ENCODE data around the gene ERC1.

The ERC1 gene

GRCh38 chr12:1356285-1356684 lies 365.3 kb downstream of the ERC1 start:
- DNase-seq (ENCODE audit: low read depth): no peak

GRCh38 chr12:1357171-1357570 lies 366.1 kb downstream of the ERC1 start:
- peak; percentile 83 for DNase-seq (ENCODE audit: low read depth)

DNA sequence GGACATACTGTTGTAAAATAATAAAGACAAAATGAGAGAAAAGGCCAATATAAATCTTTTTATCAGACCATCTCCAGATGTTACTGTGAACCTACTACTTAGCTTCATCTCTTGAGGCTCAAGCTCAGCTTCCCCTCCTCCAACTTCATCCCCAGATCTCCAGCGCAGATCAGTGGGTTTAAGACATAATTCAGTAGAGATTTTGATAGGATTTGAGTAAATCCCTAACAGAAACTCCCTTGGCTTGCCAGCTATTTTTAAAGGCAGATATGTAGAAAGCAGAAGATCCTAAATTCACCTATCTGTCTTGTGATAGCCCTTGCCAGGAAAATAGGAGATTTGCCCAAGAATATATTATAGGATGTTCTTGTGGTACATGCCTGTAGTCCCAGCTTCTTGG lies 366.7 kb downstream of the ERC1 start:
- no peak for DNase-seq (ENCODE audit: low read depth)

DNA sequence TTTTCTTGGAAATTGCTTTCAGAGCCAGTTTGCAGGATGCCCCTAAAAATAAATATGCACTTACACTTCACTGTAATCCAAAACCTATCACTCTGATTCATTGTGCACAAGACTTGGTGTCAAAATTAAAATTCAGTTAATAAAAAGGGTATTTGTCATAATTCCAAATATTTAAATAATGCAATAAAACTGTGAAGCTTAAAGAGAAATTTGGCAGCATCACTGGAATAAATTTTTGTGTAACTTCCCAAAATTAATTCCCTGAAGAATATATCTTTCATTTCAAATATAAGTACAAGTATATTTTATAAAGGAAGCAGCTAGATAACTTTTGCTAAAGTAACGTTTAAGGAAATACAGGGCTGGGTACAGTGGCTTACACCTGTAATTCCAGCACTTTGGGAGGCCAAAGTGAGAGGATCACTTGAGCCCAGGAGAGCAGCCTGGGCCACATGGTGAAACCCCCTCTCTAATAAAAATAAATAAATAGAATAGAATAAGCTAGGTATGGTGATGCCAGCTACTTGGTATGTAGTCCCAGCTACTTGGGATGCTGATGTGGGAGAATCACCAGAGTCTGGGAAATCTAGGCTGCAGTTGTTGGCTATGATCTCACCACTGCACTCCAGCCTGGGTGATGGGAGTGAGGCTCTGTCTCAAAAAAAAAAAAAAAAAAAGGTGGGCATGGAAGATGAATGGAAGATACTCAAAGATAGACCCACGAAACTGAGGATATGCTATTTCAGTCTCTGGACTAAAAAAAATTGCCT lies 369.6 kb downstream of the ERC1 start:
- DNase-seq (ENCODE audit: low read depth): peak; percentile 92

GRCh38 chr12:1362143-1362662 lies 371.2 kb downstream of the ERC1 start:
- DNase-seq (ENCODE audit: low read depth): no peak

DNA sequence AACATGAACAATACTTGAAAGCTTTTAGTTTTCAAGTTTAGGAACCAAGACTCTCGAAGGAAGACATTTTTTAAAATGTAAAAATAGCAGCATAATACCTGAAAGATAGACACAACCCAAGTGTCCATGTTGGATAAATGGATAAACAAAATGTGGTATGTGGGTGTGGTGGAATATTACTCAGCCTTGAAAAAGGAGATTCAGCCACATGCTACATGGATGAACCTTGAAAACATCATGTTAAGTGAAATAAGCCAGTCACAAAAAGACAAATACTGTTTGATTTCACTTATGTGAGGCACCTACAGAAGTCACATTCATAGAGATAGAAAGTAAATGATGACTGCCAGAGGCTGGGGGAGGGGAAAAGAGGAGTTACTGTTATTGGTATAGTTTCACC lies 374.7 kb downstream of the ERC1 start:
- no peak for DNase-seq (ENCODE audit: low read depth)

- DNase-seq (ENCODE audit: low read depth): no peak
Measured at GRCh38 chr12:1367331-1368291, 376.6 kb downstream of the ERC1 start.

DNA sequence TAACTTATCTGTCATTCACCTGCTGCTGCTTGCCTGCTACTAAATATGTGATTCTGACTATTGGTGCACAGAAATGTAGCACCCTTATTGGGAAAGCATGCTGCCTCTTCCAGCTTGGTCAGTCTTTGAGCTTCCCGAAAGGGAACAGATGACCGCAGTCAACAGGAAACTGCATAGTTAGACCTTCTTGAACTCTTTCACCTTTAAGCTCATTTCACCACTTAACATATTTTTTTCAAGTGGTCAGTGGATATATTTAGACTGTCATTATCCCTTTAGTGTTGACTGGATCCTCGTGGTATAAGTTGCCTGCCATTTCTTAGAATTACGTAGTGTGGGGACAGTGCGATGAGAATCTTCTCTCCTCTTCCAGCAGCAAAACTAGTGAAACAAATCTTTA lies 378.4 kb downstream of the ERC1 start:
- DNase-seq (ENCODE audit: low read depth): no peak

GRCh38 chr12:1369938-1370500 lies 379.0 kb downstream of the ERC1 start:
- no peak for DNase-seq (ENCODE audit: low read depth)

- DNase-seq (ENCODE audit: low read depth): peak; percentile 87
Measured at GRCh38 chr12:1373901-1374735, 383.1 kb downstream of the ERC1 start.

DNA sequence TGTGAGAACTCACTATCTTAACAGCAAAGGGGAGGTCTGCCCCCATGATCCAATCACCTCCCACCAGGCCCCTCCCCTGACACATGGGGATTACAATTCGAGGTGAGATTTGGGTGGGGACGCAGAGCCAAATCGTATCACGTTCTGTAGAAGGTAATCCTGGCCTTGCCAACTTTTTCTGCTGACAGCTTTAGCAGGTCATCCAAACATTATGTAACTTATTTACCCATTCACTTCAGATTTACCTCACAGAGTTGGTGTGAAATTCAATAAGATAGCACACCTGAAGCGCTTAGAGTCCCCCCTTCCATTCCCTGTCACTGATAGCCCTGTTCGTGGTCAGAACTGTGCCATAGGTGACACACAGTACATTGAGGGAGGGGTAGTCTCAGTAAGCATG lies 384.3 kb downstream of the ERC1 start:
- DNase-seq (ENCODE audit: low read depth): no peak

- DNase-seq (ENCODE audit: low read depth): no peak
Measured at GRCh38 chr12:1377117-1377516, 386.1 kb downstream of the ERC1 start.

DNA sequence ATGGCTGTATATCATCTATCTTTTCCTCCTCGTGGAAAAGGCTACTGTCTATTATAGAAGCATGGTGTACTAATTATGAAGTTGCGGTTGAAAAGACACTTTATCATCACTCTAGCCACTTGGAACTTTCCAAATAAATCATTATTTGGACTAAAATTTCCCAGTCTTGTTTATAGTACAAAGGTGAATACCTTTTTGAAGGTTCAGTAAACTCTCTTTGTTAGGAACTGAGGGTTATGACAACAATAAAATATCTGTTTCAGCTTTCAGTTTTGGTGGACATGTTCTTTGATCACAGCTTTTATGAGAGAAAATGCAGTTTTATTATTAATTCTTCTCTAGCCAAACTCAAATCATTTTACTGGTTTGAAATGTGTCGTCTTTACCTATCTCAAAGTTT lies 386.7 kb downstream of the ERC1 start:
- DNase-seq (ENCODE audit: low read depth): no peak

DNA sequence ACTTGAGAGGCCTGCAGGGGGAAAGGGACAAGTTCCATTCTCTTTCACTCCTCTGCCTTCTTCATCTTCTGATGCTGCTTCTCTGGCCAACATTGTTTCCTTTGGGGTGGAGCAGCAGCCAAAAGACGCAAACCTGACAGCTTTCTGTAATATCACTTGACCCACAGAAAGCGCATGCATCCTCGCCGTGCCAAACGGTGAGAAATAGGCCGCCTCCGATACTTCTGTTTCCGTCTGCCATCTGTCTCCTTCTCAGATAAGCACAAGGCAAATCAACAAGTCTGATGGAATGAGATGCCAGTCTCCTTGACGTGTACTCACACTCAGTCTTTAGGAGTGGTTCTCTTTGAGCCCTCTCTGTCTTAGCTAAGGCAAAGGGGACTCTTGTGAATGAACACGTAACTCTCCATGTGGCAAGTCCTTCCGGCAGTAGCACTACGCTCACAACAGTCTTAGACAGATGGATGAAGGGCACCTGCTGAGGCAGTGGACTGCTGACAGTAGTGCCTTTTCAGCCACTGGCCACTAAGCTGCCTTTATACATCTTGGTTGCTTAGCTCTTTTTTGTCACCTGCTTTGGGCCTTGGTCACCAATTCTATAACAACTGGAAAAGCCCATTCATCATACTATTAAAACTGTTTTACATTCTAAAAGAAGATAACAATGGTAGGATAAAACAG lies 389.3 kb downstream of the ERC1 start:
- DNase-seq (ENCODE audit: low read depth): no peak

GRCh38 chr12:1382151-1382550 lies 391.1 kb downstream of the ERC1 start:
- no peak for DNase-seq (ENCODE audit: low read depth)

GRCh38 chr12:1382826-1383225 lies 391.8 kb downstream of the ERC1 start:
- no peak for DNase-seq (ENCODE audit: low read depth)

DNA sequence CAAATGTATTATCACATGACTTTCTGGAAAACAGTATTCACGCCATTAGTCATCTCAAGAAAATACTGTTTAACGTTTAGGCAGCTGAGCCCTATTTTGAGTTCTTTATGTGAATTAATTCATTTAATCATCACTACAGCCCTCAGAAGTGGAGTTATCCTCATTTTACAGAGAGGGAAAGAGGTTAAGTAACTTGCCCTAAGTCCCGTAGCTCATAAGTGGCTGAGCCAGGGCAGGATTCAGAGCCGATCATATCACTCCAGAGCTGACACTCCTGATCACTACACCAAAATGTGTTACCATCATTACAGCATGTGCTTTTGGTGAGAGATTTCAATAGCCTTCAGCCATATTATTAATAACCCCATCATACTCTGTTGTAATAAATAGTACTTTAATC lies 392.7 kb downstream of the ERC1 start:
- DNase-seq (ENCODE audit: low read depth): no peak

DNA sequence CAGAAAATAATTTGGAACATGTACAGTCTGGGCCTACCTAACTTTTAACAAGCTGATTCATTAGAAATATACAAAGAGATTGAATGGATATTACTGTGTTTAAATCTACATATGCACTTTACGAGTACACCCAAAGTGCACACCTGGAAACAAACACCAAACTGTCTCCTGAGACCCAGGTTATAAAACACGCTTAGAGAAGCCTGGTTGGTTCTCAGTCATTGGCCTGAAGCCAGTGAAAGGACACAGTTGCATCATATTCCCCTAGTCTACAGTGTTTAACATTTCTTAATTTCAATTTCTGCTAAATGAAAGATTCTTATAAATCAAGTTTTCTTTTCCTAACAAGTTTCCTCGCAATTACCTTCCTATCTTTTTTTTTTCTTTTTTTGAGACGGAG lies 393.9 kb downstream of the ERC1 start:
- no peak for DNase-seq (ENCODE audit: low read depth)

DNA sequence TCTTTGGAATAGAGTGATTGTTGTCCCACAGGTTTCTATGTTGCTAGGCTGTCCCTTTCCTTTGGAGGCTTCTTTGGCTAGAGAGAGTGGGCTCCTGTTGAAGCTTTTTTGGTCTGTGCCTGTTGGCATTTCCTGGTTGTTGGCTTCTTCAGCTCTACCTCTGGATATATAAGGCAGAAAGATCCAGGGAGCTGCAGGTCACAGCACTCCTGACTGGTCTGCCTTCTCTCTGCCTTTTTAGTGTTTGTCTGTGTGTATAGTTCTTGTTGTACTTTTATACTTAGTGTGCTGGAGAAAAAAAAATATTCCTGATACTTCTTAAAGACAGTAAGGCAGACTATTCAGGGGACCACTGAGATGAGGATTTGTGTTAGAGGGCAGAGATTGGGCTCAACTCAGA lies 400.7 kb downstream of the ERC1 start:
- no peak for DNase-seq (ENCODE audit: low read depth)

GRCh38 chr12:1395421-1395955 lies 404.5 kb downstream of the ERC1 start:
- no peak for DNase-seq (ENCODE audit: low read depth)

GRCh38 chr12:1398673-1399072 lies 407.6 kb downstream of the ERC1 start:
- peak; percentile 68 for DNase-seq (ENCODE audit: low read depth)
